ENCODE results near the gene PANX2. TPM values are rescaled to one million over a fixed set of nuclear protein-coding genes. Genes with fewer than 3 reads are reported as not detected.
"Not testable (repeated sequence)": the region's sequence is repeated elsewhere in the genome, so short reads cannot be mapped to it uniquely, and the experiment has no call there.

The PANX2 gene
- total RNA-seq, 1 experiment from 2014 or later: 1.4 TPM

DNA sequence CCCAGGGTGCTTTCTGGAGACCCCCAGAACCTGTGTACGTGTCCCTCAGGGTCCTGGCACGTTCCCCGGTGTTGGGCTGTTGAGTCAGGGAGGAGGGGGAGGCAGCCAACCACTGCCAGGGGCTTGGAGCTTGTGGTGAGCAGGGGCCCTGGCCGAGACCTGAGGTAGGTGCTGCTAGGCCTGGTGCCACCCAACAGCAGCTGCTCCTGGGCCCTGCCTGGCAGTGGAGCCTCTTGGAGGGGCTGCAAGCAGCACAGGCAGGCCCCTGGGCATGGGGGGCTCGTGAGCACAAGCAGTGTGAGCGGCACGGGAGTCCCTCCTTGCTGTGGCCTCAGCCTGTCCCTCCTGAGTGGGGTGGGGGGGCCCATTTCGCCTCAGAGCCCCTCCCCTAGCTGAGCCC, 23.1 kb downstream of the PANX2 start:
- DNase-seq (ENCODE audit: low spot score): no peak
- in situ Hi-C loops (cut with HindIII; ENCODE audit: low sequenced_read_pairs): no loop called here

- in situ Hi-C loops (cut with HindIII; ENCODE audit: low sequenced_read_pairs): no loop called here
- no peak for DNase-seq (ENCODE audit: low spot score)
Measured at GRCh38 chr22:50194037-50194805, 23.7 kb downstream of the PANX2 start.

GRCh38 chr22:50196256-50196655, 25.7 kb downstream of the PANX2 start:
- in situ Hi-C loops (cut with HindIII; ENCODE audit: low sequenced_read_pairs): no loop called here
- DNase-seq (ENCODE audit: low spot score): no peak

- no peak for DNase-seq (ENCODE audit: low spot score)
- in situ Hi-C loops (cut with HindIII; ENCODE audit: low sequenced_read_pairs): no loop called here
Measured at GRCh38 chr22:50197000-50197800, 26.7 kb downstream of the PANX2 start.

DNA sequence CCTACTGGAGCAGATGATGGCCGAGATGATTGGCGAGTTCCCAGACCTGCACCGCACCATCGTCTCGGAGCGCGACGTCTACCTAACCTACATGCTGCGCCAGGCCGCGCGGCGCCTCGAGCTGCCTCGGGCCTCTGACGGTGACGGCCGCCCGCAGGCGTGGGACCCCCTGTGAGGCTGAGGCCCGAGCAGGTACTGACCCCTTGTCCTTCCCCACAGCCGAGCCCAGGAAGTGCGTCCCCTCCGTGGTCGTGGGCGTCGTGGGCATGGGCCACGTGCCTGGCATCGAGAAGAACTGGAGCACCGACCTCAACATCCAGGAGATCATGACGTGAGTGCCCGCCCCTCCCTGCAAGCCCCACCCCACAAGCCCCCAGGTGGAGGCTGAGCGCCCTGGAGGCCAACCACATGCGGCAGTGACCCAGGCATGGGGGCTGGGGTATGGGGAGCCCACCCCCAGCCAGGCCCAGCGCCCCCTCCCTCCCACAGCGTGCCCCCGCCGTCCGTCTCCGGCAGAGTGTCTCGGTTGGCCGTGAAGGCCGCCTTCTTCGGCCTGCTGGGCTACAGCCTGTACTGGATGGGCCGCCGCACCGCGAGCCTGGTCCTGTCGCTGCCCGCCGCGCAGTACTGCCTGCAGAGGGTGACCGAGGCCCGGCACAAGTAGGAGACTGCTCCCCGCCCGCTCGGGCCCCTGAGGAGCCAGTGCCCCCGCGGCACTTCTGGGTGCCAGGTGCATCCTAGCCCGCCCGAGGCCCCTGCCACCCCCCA, 27.5 kb downstream of the PANX2 start:
- in situ Hi-C loops (cut with HindIII; ENCODE audit: low sequenced_read_pairs): no loop called here
- no peak for DNase-seq (ENCODE audit: low spot score)

- in situ Hi-C loops (cut with HindIII; ENCODE audit: low sequenced_read_pairs): no loop called here
- DNase-seq (ENCODE audit: low spot score): no peak
Measured at GRCh38 chr22:50198624-50199017, 28.1 kb downstream of the PANX2 start.

GRCh38 chr22:50199251-50199721, 28.8 kb downstream of the PANX2 start:
- peak; percentile 88 for DNase-seq (ENCODE audit: low spot score)
- in situ Hi-C loops (cut with HindIII; ENCODE audit: low sequenced_read_pairs): no loop called here

GRCh38 chr22:50199829-50200460, 29.4 kb downstream of the PANX2 start:
- DNase-seq (ENCODE audit: low spot score): no peak

DNA sequence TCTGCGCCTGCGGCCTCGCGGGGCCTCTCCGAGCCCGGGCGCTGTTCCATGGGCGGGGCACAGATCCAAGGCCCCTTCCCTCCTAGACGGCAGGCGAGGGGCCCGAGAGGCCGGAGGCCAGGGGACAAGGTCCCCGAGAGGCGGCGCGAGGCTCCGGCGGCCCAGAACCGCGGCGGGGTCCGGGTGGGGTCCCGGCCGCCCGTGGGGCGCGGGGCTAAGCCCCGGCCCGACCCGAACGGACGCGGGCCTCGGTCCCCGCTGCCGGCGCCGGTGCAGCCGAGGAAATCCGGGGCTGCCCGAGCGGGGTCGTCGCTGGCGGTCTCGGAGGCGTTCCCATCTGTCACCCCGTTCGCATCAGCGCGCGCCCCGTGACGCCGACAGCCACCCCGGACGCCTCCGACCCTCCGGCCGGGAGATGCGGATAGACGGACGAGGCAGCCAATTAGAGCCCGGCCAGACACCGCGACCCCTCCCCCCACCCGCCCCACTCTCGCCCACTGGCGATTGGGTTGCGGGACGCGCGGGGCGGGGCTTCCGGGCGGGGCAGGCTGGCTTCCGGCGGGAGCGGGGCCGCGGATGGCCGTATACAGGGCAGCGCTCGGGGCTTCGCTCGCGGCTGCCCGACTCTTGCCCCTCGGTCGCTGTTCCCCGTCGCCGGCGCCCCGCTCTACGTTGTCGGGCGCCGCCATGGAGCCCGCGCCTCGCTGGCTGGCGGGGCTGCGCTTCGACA, 30.1 kb downstream of the PANX2 start, which contains the start of gene SELENOO:
Gene SELENOO, plus strand, starts transcription at position 551 of the 730 bp plus-strand sequence. Its CDS starts 26 bp downstream, at position 577.
- in situ Hi-C loops (cut with HindIII; ENCODE audit: low sequenced_read_pairs): no loop called here
- peak; percentile 91 for DNase-seq (ENCODE audit: low spot score)

More at GRCh38 chr22:50199829-50200460, 29.4 kb downstream of the PANX2 start:
- in situ Hi-C loops (cut with HindIII; ENCODE audit: low sequenced_read_pairs): no loop called here

DNA sequence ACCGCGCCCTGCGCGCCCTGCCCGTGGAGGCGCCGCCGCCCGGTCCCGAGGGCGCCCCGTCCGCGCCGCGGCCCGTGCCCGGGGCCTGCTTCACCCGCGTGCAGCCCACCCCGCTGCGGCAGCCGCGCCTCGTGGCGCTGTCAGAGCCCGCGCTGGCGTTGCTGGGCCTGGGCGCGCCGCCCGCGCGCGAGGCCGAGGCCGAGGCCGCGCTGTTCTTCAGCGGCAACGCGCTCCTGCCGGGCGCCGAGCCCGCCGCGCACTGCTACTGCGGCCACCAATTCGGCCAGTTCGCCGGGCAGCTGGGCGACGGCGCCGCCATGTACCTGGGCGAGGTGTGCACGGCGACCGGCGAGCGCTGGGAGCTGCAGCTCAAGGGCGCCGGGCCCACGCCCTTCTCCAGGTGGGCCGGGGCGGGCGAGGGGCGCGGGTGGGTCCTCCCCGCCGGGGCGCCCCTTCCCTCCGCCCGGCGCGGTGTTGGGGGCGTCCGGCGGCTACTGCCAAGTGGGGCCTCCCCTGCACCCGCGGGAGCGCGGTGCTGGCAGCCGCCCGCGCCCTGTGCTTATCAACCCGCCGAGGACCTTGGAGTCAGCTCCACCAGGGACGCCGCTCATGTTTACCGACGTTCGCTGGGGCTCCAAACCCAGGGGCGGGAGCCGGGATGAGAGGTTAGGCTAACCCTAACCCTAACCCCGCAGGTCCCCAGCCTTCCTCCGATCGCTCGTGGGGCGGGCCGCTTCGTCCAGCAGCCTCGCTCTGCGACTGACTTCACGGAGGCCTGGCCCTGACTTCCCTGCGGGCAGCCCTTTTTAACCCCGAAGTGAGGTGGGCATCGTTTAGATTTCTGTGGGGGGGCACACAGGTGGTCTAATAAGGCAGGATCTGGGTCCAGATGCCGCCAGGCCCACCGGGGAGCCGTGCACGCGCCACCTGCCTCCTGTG, 30.9 kb downstream of the PANX2 start:
- in situ Hi-C loops (cut with HindIII; ENCODE audit: low sequenced_read_pairs): no loop called here
- no peak for DNase-seq (ENCODE audit: low spot score)

DNA sequence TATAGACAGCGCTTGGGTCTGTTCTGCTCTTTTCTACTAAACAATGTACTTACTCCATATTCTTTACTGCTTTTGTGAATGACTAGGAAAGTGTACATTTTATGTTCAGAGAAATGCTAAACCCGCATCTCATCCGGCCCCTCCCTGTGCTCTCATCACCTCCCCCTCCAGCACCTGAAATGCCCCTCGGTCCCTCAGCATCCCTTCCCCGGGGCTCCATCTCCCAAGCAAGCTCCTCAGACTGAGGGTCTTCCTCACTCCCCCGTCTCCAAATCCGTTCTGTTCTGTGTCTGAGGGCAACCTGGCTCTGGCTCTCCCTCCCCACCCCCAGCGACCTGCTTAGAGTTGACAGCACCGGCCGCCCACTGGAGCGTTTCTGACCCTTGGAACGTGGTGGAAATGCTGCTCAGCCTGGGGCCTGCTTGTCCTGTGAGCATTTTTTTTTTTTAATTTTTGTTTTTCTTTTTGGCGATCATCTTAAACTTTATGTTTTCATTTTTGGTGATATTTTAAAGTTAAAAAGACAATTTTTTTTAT, 31.7 kb downstream of the PANX2 start:
- DNase-seq (ENCODE audit: low spot score): no peak
- in situ Hi-C loops (cut with HindIII; ENCODE audit: low sequenced_read_pairs): no loop called here

DNA sequence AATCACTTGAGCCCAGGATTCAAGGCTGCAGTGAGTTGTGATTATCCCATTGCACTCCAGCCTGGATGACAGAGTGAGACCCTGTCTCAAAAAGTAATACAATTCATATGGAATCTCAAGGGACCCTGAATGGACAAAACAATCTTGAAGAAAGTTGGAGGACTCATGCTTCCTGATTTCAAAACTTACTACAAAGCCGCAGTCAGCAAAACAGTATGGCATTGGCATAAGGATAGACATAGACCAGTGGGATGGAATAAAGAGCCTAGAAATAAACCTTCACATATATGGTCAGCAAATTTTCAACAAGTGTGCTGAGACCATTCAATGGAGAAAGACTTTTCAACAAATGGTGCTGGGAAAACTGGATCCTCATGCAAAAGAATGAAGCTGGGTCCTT, 32.8 kb downstream of the PANX2 start:
- in situ Hi-C loops (cut with HindIII; ENCODE audit: low sequenced_read_pairs): no loop called here
- no peak for DNase-seq (ENCODE audit: low spot score)

GRCh38 chr22:50204571-50204970, 34.0 kb downstream of the PANX2 start:
- no peak for DNase-seq (ENCODE audit: low spot score)
- in situ Hi-C loops (cut with HindIII; ENCODE audit: low sequenced_read_pairs): no loop called here

GRCh38 chr22:50204998-50205397, 34.5 kb downstream of the PANX2 start:
- in situ Hi-C loops (cut with HindIII; ENCODE audit: low sequenced_read_pairs); DNase-seq (ENCODE audit: low spot score): not testable (repeated sequence)

DNA sequence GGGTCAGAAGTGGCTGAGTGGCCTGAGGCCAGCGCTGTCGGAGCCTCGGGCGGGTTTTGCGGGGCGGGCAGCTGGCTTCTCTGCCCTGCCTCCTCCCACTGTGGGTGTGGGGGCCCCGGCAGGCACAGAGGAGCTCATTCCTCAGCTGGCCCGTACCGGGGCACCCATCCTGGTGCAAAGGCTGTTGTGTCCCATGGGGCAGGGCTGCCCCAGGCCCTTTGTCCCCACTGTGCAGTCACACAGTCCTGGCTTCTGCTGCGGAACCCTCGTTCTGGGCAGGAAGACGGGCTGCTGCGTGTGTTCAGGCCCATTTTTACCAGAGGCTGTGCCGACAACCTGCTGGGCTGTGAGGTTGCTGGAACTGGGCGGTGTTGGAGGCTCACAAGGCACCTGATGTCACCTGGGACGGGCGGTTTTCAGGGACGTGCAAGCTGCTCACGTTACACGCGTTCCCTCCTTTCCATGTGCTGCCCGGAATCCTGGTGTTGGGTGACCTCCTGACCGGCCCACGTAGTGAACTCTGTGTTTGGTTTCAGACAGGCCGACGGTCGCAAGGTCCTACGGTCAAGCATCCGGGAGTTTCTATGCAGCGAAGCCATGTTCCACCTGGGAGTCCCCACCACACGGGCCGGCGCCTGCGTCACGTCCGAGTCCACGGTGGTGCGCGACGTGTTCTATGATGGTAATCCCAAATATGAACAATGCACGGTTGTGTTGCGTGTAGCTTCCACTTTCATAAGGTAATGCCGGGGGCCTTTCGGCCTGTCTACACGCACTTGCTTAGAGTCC, 35.4 kb downstream of the PANX2 start:
- in situ Hi-C loops (cut with HindIII; ENCODE audit: low sequenced_read_pairs): no loop called here
- DNase-seq (ENCODE audit: low spot score): no peak

DNA sequence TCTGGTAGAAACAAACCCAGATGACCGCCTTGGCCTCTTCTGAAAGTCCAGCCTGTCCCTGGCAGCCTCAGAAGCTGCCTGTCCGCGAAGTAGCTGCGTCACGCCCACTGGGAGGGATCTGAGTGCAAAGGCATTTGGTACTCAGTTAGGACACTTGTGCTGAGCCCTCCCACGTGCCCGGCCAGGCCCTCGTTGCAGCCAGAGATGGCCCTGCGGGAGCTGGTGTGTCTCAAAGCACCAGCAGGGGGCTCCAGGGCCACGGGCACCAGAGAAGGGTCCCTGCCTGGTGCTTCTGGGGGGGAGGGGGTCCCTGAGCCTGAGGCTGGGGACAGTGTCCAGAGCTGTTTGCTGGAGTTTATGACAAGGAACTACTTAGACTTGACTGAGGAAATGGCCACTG, 36.1 kb downstream of the PANX2 start:
- in situ Hi-C loops (cut with HindIII; ENCODE audit: low sequenced_read_pairs): no loop called here
- DNase-seq (ENCODE audit: low spot score): peak; percentile 55

Measured in G401 (cell line).